ENCODE data around the gene DNM2.

The DNM2 gene

GRCh38 chr19:10815969-10816644 lies 98.2 kb downstream of the DNM2 start:
- no peak for TF ChIP-seq CTCF (IDR thresholded peaks at IDR 0.05; ENCODE audit: borderline replicate concordance, insufficient read depth, low read depth, low read length)
- H3K4me3 ChIP-seq (ENCODE audit: low read depth, low read length): no peak overlapping the region

GRCh38 chr19:10816691-10817090 lies 98.8 kb downstream of the DNM2 start:
- no peak overlapping the region for H3K4me3 ChIP-seq (ENCODE audit: low read depth, low read length)
- TF ChIP-seq CTCF (IDR thresholded peaks at IDR 0.05; ENCODE audit: borderline replicate concordance, insufficient read depth, low read depth, low read length): no peak

- no peak overlapping the region for H3K4me3 ChIP-seq (ENCODE audit: low read depth, low read length)
- no peak for TF ChIP-seq CTCF (IDR thresholded peaks at IDR 0.05; ENCODE audit: borderline replicate concordance, insufficient read depth, low read depth, low read length)
Measured at GRCh38 chr19:10817291-10818038, 99.6 kb downstream of the DNM2 start.

GRCh38 chr19:10818301-10819123 lies 100.6 kb downstream of the DNM2 start:
- H3K4me3 ChIP-seq (ENCODE audit: low read depth, low read length): no peak overlapping the region
- TF ChIP-seq CTCF (IDR thresholded peaks at IDR 0.05; ENCODE audit: borderline replicate concordance, insufficient read depth, low read depth, low read length): no peak

GRCh38 chr19:10819124-10820060 lies 101.5 kb downstream of the DNM2 start:
- no peak for TF ChIP-seq CTCF (IDR thresholded peaks at IDR 0.05; ENCODE audit: borderline replicate concordance, insufficient read depth, low read depth, low read length)
- H3K4me3 ChIP-seq (ENCODE audit: low read depth, low read length): no peak overlapping the region

- TF ChIP-seq CTCF (IDR thresholded peaks at IDR 0.05; ENCODE audit: borderline replicate concordance, insufficient read depth, low read depth, low read length): peak; percentile 38; the same call in 1 of the 2 replicates
- H3K4me3 ChIP-seq (ENCODE audit: low read depth, low read length): no peak overlapping the region
Measured at GRCh38 chr19:10820173-10820572, 102.3 kb downstream of the DNM2 start.

Data from GM12875 (cell line).